ENCODE data around the gene FDXACB1.
"Not testable (repeated sequence)": the region's sequence is repeated elsewhere in the genome, so short reads cannot be mapped to it uniquely, and the experiment has no call there.

Gene FDXACB1

GRCh38 chr11:111910676-111911562 lies 32.0 kb upstream of the FDXACB1 start:
- no peak for DNase-seq (ENCODE audit: low read depth in 2 of 2)

GRCh38 chr11:111909378-111909777 lies 30.4 kb upstream of the FDXACB1 start:
- no peak for DNase-seq (ENCODE audit: low read depth in 2 of 2)

GRCh38 chr11:111908639-111909305 lies 29.8 kb upstream of the FDXACB1 start:
- no peak for DNase-seq (ENCODE audit: low read depth in 2 of 2)

- DNase-seq (ENCODE audit: low read depth in 2 of 2), result no peak
Observed at GRCh38 chr11:111906680-111907079, 27.7 kb upstream of the FDXACB1 start.

- no peak for DNase-seq (ENCODE audit: low read depth in 2 of 2)
Observed at GRCh38 chr11:111905411-111905810, 26.4 kb upstream of the FDXACB1 start.

- DNase-seq (ENCODE audit: low read depth in 2 of 2), result no peak
Observed at GRCh38 chr11:111886844-111887243, 7.9 kb upstream of the FDXACB1 start.

- no peak for DNase-seq (ENCODE audit: low read depth in 2 of 2)
Observed at GRCh38 chr11:111886032-111886431, 7.1 kb upstream of the FDXACB1 start.

- not testable (repeated sequence) for DNase-seq (ENCODE audit: low read depth in 2 of 2)
Observed at GRCh38 chr11:111885053-111885452, 6.1 kb upstream of the FDXACB1 start.

- DNase-seq (ENCODE audit: low read depth in 2 of 2), result no peak
Observed at GRCh38 chr11:111882202-111882601, 3.2 kb upstream of the FDXACB1 start.

GRCh38 chr11:111879637-111879960 lies 634 bp upstream of the FDXACB1 start:
- DNase-seq (ENCODE audit: low read depth in 2 of 2), result no peak

GRCh38 chr11:111878385-111878848 lies 548 bp downstream of the FDXACB1 start:
- no peak for DNase-seq (ENCODE audit: low read depth in 2 of 2)

GRCh38 chr11:111871693-111872161 lies 7.2 kb downstream of the FDXACB1 start:
- no peak for DNase-seq (ENCODE audit: low read depth in 2 of 2)

GRCh38 chr11:111870886-111871692 lies 7.9 kb downstream of the FDXACB1 start, which contains the start of gene ALG9:
TSS of gene ALG9 (minus strand) at chr11:111871581. CDS start at chr11:111871482, 99 bp downstream.
- peak; percentile 76 to 85 for DNase-seq (ENCODE audit: low read depth in 2 of 2)

GRCh38 chr11:111870522-111870885 lies 8.5 kb downstream of the FDXACB1 start:
- no peak for DNase-seq (ENCODE audit: low read depth in 2 of 2)

- no peak for DNase-seq (ENCODE audit: low read depth in 2 of 2)
Observed at GRCh38 chr11:111870113-111870512, 8.9 kb downstream of the FDXACB1 start.

GRCh38 chr11:111860257-111860656 lies 18.7 kb downstream of the FDXACB1 start:
- no peak for DNase-seq (ENCODE audit: low read depth in 2 of 2)

GRCh38 chr11:111855506-111855905 lies 23.5 kb downstream of the FDXACB1 start:
- DNase-seq (ENCODE audit: low read depth in 2 of 2), result no peak

- DNase-seq (ENCODE audit: low read depth in 2 of 2), result no peak
Observed at GRCh38 chr11:111852103-111852502, 26.9 kb downstream of the FDXACB1 start.

GRCh38 chr11:111851636-111852035 lies 27.3 kb downstream of the FDXACB1 start:
- no peak for DNase-seq (ENCODE audit: low read depth in 2 of 2)

- DNase-seq (ENCODE audit: low read depth in 2 of 2), result no peak
Observed at GRCh38 chr11:111851067-111851466, 27.9 kb downstream of the FDXACB1 start.

GRCh38 chr11:111849631-111850030 lies 29.3 kb downstream of the FDXACB1 start:
- no peak for DNase-seq (ENCODE audit: low read depth in 2 of 2)

- DNase-seq (ENCODE audit: low read depth in 2 of 2), result no peak
Observed at GRCh38 chr11:111846636-111847035, 32.3 kb downstream of the FDXACB1 start.
